GM18499 (cell line): Measurements from ENCODE around the gene PPP1R3D.
"Not testable (repeated sequence)": the region's sequence is repeated elsewhere in the genome, so short reads cannot be mapped to it uniquely, and the experiment has no call there.

Experiments
- ATAC-seq: cut with Tn5 transposase; IDR thresholded peaks from one replicate; pipeline ENCODE4 v1.9.1; 2021; ENCODE audit warnings: moderate number of reproducible peaks; ENCODE audit not compliant: insufficient read depth, unreplicated experiment

PPP1R3D gene, protein sequence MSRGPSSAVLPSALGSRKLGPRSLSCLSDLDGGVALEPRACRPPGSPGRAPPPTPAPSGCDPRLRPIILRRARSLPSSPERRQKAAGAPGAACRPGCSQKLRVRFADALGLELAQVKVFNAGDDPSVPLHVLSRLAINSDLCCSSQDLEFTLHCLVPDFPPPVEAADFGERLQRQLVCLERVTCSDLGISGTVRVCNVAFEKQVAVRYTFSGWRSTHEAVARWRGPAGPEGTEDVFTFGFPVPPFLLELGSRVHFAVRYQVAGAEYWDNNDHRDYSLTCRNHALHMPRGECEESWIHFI

DNA sequence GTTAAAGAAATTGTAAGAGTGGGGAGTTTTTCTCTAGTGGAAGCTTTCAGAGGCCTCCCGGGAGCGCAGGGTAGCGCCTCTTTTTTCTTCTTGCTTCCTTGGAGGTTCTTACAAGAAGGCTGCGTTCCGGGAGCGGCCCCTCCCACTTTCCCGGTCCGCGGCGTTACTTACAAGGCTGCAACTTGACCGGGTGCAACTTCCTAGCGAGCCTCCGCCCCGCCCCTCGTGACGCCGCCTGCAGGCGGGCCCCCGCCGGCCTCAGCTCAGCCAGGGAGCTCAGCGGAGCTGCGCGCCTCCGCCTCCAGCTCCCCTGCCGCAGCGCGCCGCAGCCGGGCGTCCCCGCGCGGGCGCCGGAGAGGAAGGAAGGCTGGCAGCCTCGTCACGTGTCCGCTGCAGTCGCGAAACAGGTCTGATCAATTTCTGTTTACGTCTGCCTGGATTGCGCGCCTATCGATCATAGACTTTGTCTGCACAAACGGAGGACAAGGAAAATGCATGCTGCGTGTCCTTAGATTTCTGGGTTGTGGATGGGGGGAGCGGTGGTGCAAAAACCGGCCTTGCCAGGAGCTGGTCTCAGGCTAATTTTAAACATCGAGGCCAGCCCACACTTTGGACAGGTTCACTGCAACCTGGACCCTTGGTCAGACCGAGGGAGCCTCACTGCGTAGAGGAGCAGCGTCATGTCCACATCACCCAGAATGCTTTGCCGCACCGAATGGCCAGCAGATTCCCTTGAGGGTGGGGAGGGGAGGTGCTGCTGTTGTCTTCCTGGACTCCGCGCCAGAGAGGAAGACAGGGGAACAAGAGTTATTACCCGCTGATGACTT is at the start of gene PPP1R3D, which contains the start of gene FAM217B:
Gene PPP1R3D (minus strand): TSS at position 177 of the 827 bp plus-strand sequence. CDS start 374 bp downstream, outside the sequence.
Gene FAM217B (plus strand): TSS at position 261 of the 827 bp plus-strand sequence. CDS start 3,555 bp downstream, outside the sequence.
- peak; percentile 64 for ATAC-seq

GRCh38 chr20:59988141-59988540 is 48.0 kb upstream of the PPP1R3D start:
- ATAC-seq = no peak

GRCh38 chr20:59987135-59987534 is 47.0 kb upstream of the PPP1R3D start:
- no peak for ATAC-seq

GRCh38 chr20:59985864-59986263 is 45.8 kb upstream of the PPP1R3D start:
- ATAC-seq = no peak

DNA sequence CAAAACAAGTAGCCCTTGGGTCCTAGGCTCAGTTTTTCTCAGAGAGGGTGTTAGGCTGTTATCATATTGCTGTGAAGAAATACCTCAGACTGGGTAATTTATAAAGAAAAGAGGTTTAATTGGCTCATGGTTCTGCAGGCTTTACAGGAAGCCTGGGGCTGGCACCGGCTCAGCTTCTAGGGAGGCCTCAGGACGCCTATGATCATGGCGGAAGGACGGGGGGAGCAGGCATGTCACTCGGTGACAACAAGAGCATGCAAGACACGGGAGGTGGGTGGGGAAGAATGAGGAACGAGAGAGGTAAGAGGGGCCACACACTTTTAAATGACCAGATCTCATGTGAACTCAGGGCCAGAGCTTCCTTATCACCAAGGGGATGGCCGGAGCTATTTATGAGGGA is 45.1 kb upstream of the PPP1R3D start:
- ATAC-seq = no peak

- no peak for ATAC-seq
Measured at GRCh38 chr20:59984541-59984940, 44.4 kb upstream of the PPP1R3D start.

GRCh38 chr20:59983076-59983475 is 43.0 kb upstream of the PPP1R3D start:
- no peak for ATAC-seq

DNA sequence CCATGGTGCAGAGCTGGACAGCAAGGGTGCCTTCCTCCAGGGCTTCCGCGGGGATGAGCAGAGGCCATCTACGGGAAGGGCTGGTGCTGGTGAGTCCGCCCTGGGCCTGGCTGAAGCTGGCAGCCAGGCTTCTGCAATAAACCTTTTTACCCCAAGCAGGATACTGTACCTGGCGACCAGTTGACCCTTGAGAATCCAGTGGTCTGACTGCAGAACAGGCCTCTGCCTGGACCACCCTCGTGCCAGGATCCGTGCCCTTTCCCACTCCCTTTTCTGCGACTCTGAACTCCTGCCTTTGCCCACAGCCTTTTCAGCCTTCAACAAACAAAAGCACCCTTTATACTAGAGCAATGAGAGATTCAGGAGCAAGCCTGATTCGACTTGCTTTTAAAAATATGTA is 37.0 kb upstream of the PPP1R3D start:
- ATAC-seq = no peak

- no peak for ATAC-seq
Measured at GRCh38 chr20:59976156-59976782, 36.2 kb upstream of the PPP1R3D start.

DNA sequence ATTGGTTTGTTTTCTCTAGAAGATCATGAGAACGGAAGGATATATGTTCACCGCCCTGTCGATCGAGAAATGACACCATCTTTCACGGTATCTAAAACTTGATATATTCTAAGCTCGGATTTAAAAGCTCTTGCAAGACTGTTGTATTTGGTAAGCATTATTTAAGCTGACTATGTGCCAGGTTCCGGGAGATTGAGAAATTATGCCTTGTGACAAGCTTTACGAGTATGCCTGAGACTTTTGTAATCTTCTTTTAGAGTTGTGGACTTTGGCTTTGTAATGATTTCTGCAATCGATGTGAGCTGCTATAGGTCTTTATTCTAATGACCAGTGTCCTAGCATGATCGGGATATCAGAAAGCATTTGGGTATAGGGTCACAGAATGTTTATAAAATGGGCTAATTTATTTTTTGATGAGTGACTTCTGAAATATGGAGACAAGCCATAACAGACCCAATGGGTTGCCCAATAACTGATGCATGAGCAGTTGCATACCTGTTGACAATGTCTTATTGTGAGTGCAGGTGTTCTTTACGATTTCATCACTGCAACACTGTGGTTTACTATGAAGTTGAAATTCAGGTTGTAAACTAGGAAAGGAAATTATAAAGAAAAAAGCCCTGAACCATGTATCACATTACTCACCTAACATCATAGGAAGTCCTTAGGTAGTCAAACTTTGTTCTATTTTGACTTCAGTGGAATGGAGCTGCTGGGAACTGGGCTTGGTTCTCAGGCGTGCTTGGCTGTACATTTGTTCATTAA is 32.1 kb upstream of the PPP1R3D start:
- no peak for ATAC-seq

DNA sequence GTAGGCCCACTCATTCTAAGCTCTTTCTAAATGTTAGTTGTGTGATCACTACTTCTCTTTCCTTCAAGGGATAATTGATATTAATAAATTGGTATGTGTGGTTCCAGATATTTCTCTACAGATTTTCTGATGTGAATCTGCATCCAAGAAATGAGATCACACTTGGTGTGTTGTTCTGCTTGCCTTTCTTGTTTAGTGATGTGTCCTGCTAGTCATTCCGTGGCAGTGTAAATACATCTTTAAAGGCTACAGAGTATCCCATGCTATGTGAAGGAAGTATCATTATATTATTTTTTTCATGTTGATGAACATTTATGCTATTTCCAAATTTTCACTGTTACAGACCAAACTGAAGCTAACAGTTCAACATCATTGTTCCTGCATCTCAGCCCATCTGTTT is 31.3 kb upstream of the PPP1R3D start:
- no peak for ATAC-seq

- no peak for ATAC-seq
Measured at GRCh38 chr20:59966428-59966827, 26.3 kb upstream of the PPP1R3D start.

- no peak for ATAC-seq
Measured at GRCh38 chr20:59962155-59962554, 22.1 kb upstream of the PPP1R3D start.

- ATAC-seq = no peak
Measured at GRCh38 chr20:59961423-59961822, 21.3 kb upstream of the PPP1R3D start.

DNA sequence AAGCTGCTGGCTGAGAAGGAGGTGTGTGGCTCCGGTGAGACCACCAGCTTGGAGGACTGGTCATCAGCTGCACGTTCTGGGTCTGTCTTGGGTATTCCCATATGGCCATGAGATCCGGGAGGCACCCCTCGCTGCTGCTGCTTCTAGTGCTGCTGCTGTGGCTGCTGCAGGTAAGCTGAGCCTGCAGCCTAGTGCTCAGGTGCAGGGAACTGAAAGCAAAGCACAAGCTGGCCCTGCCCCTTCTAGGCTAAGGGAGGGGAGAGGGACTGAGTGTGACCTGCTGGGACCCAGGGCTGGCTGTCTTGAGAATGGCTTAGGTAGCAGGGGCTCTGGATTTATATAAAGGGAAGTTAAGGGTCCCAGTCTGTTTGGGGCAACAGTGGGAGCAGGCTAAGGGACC is 18.5 kb upstream of the PPP1R3D start:
- no peak for ATAC-seq

- ATAC-seq = no peak
Measured at GRCh38 chr20:59958123-59958522, 18.0 kb upstream of the PPP1R3D start, which contains the start of gene CDH26. Gene CDH26, plus strand, starts transcription at chr20:59958423. Its CDS starts 304 bp downstream, at chr20:59958727.

- not testable (repeated sequence) for ATAC-seq
Measured at GRCh38 chr20:59957568-59957967, 17.5 kb upstream of the PPP1R3D start.

DNA sequence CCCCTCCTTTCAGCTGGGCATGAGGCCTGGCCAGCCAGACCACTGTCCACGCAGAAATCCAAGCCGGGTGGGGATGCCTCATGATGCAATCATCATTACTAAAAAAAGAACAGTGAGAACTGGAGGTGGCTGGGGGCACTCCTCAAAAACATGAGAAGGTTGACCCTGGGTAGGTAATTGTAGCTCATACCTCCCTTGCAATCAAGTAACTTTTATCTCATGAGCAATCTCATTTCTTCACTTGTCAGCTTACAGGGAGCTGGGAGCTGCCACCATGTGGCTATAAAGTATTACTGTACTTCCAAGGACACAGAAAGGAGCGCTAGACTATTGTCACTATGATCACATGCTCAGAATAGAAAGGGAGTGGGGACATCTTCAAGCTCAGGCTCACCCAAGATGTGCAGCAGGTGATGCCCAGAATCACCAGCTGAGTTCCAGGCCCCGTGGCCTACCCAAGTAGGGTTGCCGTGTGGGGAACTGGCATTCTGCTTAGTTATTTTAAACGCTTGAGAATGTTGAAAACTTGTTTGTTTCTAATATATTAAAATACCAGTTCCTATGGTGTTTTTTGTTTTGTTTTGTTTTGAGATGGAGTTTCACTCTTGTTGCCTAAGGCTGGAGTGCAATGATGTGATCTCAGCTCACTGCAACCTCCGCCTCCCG is 15.2 kb upstream of the PPP1R3D start:
- ATAC-seq = no peak

- no peak for ATAC-seq
Measured at GRCh38 chr20:59954718-59955117, 14.6 kb upstream of the PPP1R3D start.

DNA sequence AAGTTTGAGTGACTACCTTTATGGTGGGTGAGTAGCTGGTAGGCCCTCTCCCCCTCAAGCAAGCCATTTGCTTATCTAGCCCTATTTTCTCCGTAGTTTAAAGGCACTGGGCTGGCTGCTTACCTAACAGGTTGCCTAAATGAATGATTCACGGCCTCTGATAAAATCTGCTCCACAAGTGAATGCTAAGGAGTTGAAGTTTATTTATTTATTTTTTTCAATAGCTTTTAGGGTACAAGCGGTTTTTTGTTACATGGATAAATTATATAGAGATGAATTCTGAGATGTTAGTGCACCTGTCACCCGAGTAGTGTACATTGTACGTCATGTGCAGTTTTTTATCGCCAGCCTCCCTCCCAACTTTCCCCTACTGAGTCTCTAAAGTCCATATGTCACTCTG is 9.8 kb upstream of the PPP1R3D start:
- ATAC-seq = no peak
